Measurements from ENCODE around the gene RUSF1. TPM values are rescaled to one million over a fixed set of nuclear protein-coding genes. Genes with fewer than 3 reads are reported as not detected.

Gene RUSF1
- total RNA-seq, 1 experiment from 2014 or later: 96.0 TPM

DNA sequence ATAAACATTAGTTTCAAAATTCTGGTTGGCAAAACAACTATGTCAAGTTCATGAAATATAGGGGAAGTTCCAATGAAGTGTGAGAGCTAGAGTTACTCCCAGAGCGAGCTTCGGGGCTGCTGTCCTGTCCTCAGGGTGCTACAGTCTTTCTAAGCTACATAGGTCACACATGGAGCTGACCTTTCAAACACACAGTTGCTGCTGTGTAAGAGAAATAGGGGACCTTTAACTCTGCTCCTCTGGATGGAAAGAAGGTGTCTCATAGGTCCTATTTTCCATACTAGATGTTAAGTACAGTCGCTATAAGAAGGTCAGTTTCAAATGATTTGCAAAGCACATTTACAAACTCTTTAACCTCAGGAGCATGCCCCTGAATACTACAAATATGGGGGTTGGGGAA is 13.2 kb upstream of the RUSF1 start:
- CTCF ChIA-PET: no interaction called here
- Mint-ChIP-seq H3K27me3 (ENCODE audit: unreplicated experiment) (peaks cover 21% of the 10 kb centered on the region), H3K4me1 (ENCODE audit: low read depth, unreplicated experiment) (no peaks in the 10 kb centered on the region), H3K27ac (ENCODE audit: unreplicated experiment) (no peak overlapping the region), H3K36me3 (ENCODE audit: insufficient read depth, unreplicated experiment) (no peaks in the 10 kb centered on the region), H3K4me3 (ENCODE audit: low read depth, unreplicated experiment) (no peak overlapping the region), H3K9me3 (ENCODE audit: low read depth, unreplicated experiment) (peaks cover 6% of the 10 kb centered on the region)
- TF ChIP-seq CTCF (IDR thresholded peaks at IDR 0.05; ENCODE audit: unreplicated experiment): no peak
- BruUV-seq (replicated peaks): no TSS peak
- no peak for DNase-seq
- intact Hi-C loops (cut with micrococcal nuclease; ENCODE audit: unreplicated experiment): no loop called here

GRCh38 chr16:31519759-31520431 is 11.7 kb upstream of the RUSF1 start:
- no TSS peak for BruUV-seq (replicated peaks)
- H3K36me3 Mint-ChIP-seq (ENCODE audit: insufficient read depth, unreplicated experiment): no peaks in the 10 kb centered on the region
- H3K27ac Mint-ChIP-seq (ENCODE audit: unreplicated experiment): no peak overlapping the region
- DNase-seq: no peak
- no peak for TF ChIP-seq CTCF (IDR thresholded peaks at IDR 0.05; ENCODE audit: unreplicated experiment)
- H3K27me3 Mint-ChIP-seq (ENCODE audit: unreplicated experiment): peaks cover 28% of the 10 kb centered on the region
- intact Hi-C loops (cut with micrococcal nuclease; ENCODE audit: unreplicated experiment): no loop called here
- no peak overlapping the region for H3K4me3 Mint-ChIP-seq (ENCODE audit: low read depth, unreplicated experiment)
- no peaks in the 10 kb centered on the region for H3K4me1 Mint-ChIP-seq (ENCODE audit: low read depth, unreplicated experiment)
- H3K9me3 Mint-ChIP-seq (ENCODE audit: low read depth, unreplicated experiment): peaks cover 8% of the 10 kb centered on the region
- CTCF ChIA-PET: interaction anchor here (0.6 to 0.7 kb wide), 2 partner anchors 12 to 69 kb away, joined by 3 read pairs; partner anchors contain the start of gene RUSF1

- no peak for DNase-seq
- CTCF ChIA-PET: no interaction called here
- no peak for TF ChIP-seq CTCF (IDR thresholded peaks at IDR 0.05; ENCODE audit: unreplicated experiment)
- Mint-ChIP-seq H3K4me1 (ENCODE audit: low read depth, unreplicated experiment) (peaks cover 4% of the 10 kb centered on the region), H3K9me3 (ENCODE audit: low read depth, unreplicated experiment) (peaks cover 8% of the 10 kb centered on the region), H3K27ac (ENCODE audit: unreplicated experiment) (no peak overlapping the region), H3K4me3 (ENCODE audit: low read depth, unreplicated experiment) (no peak overlapping the region), H3K27me3 (ENCODE audit: unreplicated experiment) (peaks cover 35% of the 10 kb centered on the region), H3K36me3 (ENCODE audit: insufficient read depth, unreplicated experiment) (no peaks in the 10 kb centered on the region)
- no TSS peak for BruUV-seq (replicated peaks)
- intact Hi-C loops (cut with micrococcal nuclease; ENCODE audit: unreplicated experiment): no loop called here
Measured at GRCh38 chr16:31517800-31518402, 9.7 kb upstream of the RUSF1 start.

DNA sequence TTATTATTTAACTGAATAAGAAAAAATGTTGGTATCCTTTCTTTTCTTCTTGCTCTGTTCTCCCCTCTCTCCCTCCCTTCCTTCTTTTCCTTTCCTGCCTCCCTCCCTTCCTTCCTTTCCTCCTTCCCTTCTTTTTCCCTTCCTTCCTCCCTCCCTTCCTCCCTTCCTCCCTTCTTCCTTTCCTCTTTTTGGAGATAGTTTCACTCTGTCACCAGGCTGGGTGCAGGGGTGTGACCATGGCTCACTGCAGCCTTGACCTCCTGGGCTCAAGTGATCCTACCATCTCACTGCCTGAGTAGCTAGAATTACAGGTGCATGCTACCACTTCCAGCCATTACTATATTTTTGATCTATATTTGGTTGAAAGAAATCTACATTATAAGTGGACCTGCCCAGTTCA is 5.7 kb upstream of the RUSF1 start:
- no TSS peak for BruUV-seq (replicated peaks)
- Mint-ChIP-seq H3K27ac (ENCODE audit: unreplicated experiment) (no peak overlapping the region), H3K4me1 (ENCODE audit: low read depth, unreplicated experiment) (peaks cover 9% of the 10 kb centered on the region), H3K9me3 (ENCODE audit: low read depth, unreplicated experiment) (peaks cover 8% of the 10 kb centered on the region), H3K4me3 (ENCODE audit: low read depth, unreplicated experiment) (no peak overlapping the region), H3K27me3 (ENCODE audit: unreplicated experiment) (peaks cover 27% of the 10 kb centered on the region), H3K36me3 (ENCODE audit: insufficient read depth, unreplicated experiment) (peaks cover 6% of the 10 kb centered on the region)
- DNase-seq: no peak
- TF ChIP-seq CTCF (IDR thresholded peaks at IDR 0.05; ENCODE audit: unreplicated experiment): no peak
- intact Hi-C loops (cut with micrococcal nuclease; ENCODE audit: unreplicated experiment): no loop called here
- CTCF ChIA-PET: interaction anchor here (0.7 kb wide), 1 partner anchor 159 kb away, joined by 4 read pairs; the partner anchor contains the start of gene ITGAX
